Keratinocyte (primary cell): ENCODE measurements around the gene RBM6. TPM values are rescaled to one million over a fixed set of nuclear protein-coding genes. Genes with fewer than 3 reads are reported as not detected.
"Not testable (repeated sequence)": the region's sequence is repeated elsewhere in the genome, so short reads cannot be mapped to it uniquely, and the experiment has no call there.

ENCODE experiments used
- DNase-seq: peaks from one replicate; pipeline ENCODE4 v3.0.0-alpha.2; 2011; ENCODE audit warnings: low read depth, missing footprints, low spot score
- FAIRE-seq: peaks from 2 replicates; lab custom pipeline; 2011; peaks lifted over from hg19 to GRCh38; lab: Jason Lieb, UNC
- H2AFZ ChIP-seq: 2 replicates; pipeline ENCODE4 v1.6.0; 2012; ENCODE audit warnings: low read length, control low read depth, inconsistent platforms; ENCODE audit not compliant: control insufficient read depth
- H3K27ac ChIP-seq: 2 replicates; pipeline ENCODE4 v1.5.1; 2011; ENCODE audit warnings: low read length; ENCODE audit not compliant: control insufficient read depth, insufficient read depth
- H3K27me3 ChIP-seq: 3 replicates; pipeline ENCODE4 v1.6.0; 2011; ENCODE audit warnings: low read length; ENCODE audit not compliant: control insufficient read depth, insufficient read depth; ENCODE audit errors: extremely low read depth
- H3K36me3 ChIP-seq, 2 experiments: 2 replicates in 1 of 2; 3 replicates in 1 of 2; pipeline ENCODE4 v1.5.1; 2011; ENCODE audit warnings: low read length in 2 of 2, mild to moderate bottlenecking in 1 of 2; ENCODE audit not compliant: control insufficient read depth in 2 of 2, insufficient read depth in 2 of 2; ENCODE audit errors: extremely low read depth in 1 of 2
- H3K4me1 ChIP-seq: 3 replicates; pipeline ENCODE4 v1.5.1; 2011; ENCODE audit warnings: low read length; ENCODE audit not compliant: control insufficient read depth, insufficient read depth; ENCODE audit errors: extremely low read depth
- H3K4me2 ChIP-seq: 3 replicates; pipeline ENCODE4 v1.6.0; 2011; ENCODE audit warnings: low read depth, low read length; ENCODE audit not compliant: control insufficient read depth, insufficient read depth; ENCODE audit errors: extremely low read depth
- H3K4me3 ChIP-seq, 3 experiments: fragments of 200-600 bp in 1 of 3; sonication (generic) in 1 of 3; 2 replicates in 2 of 3; 3 replicates in 1 of 3; pipeline ENCODE4 v1.5.1; 2011 to 2016; ENCODE audit warnings: low read length in 3 of 3, mild to moderate bottlenecking in 3 of 3, control low read depth in 2 of 3, inconsistent platforms in 1 of 3, low read depth in 1 of 3, mixed read lengths in 1 of 3, mixed run types in 1 of 3, moderate library complexity in 1 of 3; ENCODE audit not compliant: control insufficient read depth in 2 of 3, insufficient read depth in 2 of 3; ENCODE audit errors: extremely low read depth in 1 of 3
- H3K79me2 ChIP-seq: 2 replicates; pipeline ENCODE4 v1.6.0; 2012; ENCODE audit warnings: low read length; ENCODE audit not compliant: control insufficient read depth, insufficient read depth
- H3K9ac ChIP-seq: 3 replicates; pipeline ENCODE4 v1.6.0; 2011; ENCODE audit warnings: low read length; ENCODE audit not compliant: control insufficient read depth, insufficient read depth; ENCODE audit errors: extremely low read depth
- H3K9me1 ChIP-seq: 3 replicates; pipeline ENCODE4 v1.6.0; 2011; ENCODE audit warnings: low read length; ENCODE audit not compliant: control insufficient read depth, insufficient read depth; ENCODE audit errors: extremely low read depth
- H3K9me3 ChIP-seq: 2 replicates; pipeline ENCODE4 v1.5.1; 2012; ENCODE audit warnings: low read depth, low read length; ENCODE audit not compliant: control insufficient read depth
- H4K20me1 ChIP-seq: 3 replicates; pipeline ENCODE4 v1.6.0; 2011; ENCODE audit warnings: low read length; ENCODE audit not compliant: control insufficient read depth, insufficient read depth; ENCODE audit errors: extremely low read depth
- CTCF ChIP-seq, 3 experiments: IDR thresholded peaks in 1 of 3; conservative IDR thresholded peaks in 1 of 3; optimal IDR thresholded peaks in 1 of 3; 2 replicates in 2 of 3; 3 replicates in 1 of 3; pipeline versions ENCODE3 to v1.5.1; 2011; ENCODE audit warnings: low read length in 3 of 3, mild to moderate bottlenecking in 3 of 3, moderate library complexity in 2 of 3, control low read depth in 1 of 3, inconsistent platforms in 1 of 3; ENCODE audit not compliant: insufficient read depth in 2 of 3; ENCODE audit errors: extremely low read depth in 1 of 3
- EZH2 ChIP-seq: IDR thresholded peaks from one replicate; pipeline ENCODE4 v1.6.1; 2012; ENCODE audit warnings: inconsistent platforms, mild to moderate bottlenecking, low read length, moderate library complexity
- dilution Hi-C: fragments of 300-500 bp; cut with MboI; formaldehyde crosslinking; loops from one replicate; pipeline ENCODE4 v1.7.0; 2020; ENCODE audit warnings: low sequenced_read_pairs; ENCODE audit not compliant: extremely low pct_ligation_motif_present
- polyA plus RNA-seq, 5 experiments: library from polyadenylated mRNA; depleted of rRNA in 3 of 5; stranded (reverse) in 3 of 5; stranded (forward) in 1 of 5; unstranded in 1 of 5; fragments of >200 nt; gene quantifications; 1 replicate in 1 of 5; 2 replicates in 3 of 5; 3 replicates in 1 of 5; pipeline versions ENCODE4 v1.2.1 to v1.2.3, GENCODE V29; 2011 to 2012; ENCODE audit warnings: missing spikeins in 2 of 5, low read depth in 1 of 5, low replicate concordance in 1 of 5

RBM6 gene
- polyA plus RNA-seq, 1 donor (not counting 4 experiments of a cell fraction or from before 2014, with no cell fraction given) = 43.2 TPM

GRCh38 chr3:50028346-50028745 is 88.4 kb downstream of the RBM6 start:
- Histone ChIP-seq H2AFZ (no peak overlapping the region), H3K79me2 (no peaks in the 10 kb centered on the region), H3K9ac (no peak overlapping the region), H3K4me2 (no peak overlapping the region), H3K27ac (no peak overlapping the region), H3K4me3 (no peak overlapping the region), H3K9me3 (no peaks in the 10 kb centered on the region), H3K27me3 (no peaks in the 10 kb centered on the region), H3K4me1 (no peaks in the 10 kb centered on the region), H3K9me1 (no peaks in the 10 kb centered on the region), H4K20me1 (no peaks in the 10 kb centered on the region), H3K36me3 (peaks cover 0 to 2% of the 10 kb centered on the region in 2 experiments)
- dilution Hi-C loops = no loop called here
- DNase-seq = no peak
- FAIRE-seq = peak; percentile 13
- TF ChIP-seq CTCF (optimal IDR thresholded peaks at IDR 0.05 in 1 of 3, IDR thresholded peaks at IDR 0.05 in 1 of 3, conservative IDR thresholded peaks at IDR 0.05 in 1 of 3; ENCODE audit: extremely low read depth in 1 of 3, insufficient read depth in 2 of 3, low read length in 3 of 3) (no peak), EZH2 (no peak)

- H3K9me3 ChIP-seq, dilution Hi-C loops, H3K4me3 ChIP-seq, H4K20me1 ChIP-seq, H3K36me3 ChIP-seq, H3K9me1 ChIP-seq, H3K27me3 ChIP-seq, FAIRE-seq, H3K9ac ChIP-seq, DNase-seq, H2AFZ ChIP-seq, H3K79me2 ChIP-seq, H3K4me2 ChIP-seq, H3K27ac ChIP-seq, H3K4me1 ChIP-seq: not testable (repeated sequence)
Observed at GRCh38 chr3:50031201-50031600, 91.3 kb downstream of the RBM6 start.

- no peak for DNase-seq
- no peak for FAIRE-seq
- H3K79me2 ChIP-seq = no peaks in the 10 kb centered on the region
- H3K9me3 ChIP-seq = no peaks in the 10 kb centered on the region
- H3K27me3 ChIP-seq = no peaks in the 10 kb centered on the region
- H4K20me1 ChIP-seq = no peaks in the 10 kb centered on the region
- no peak overlapping the region for H3K4me3 ChIP-seq
- H3K9ac ChIP-seq = no peak overlapping the region
- H2AFZ ChIP-seq = no peak overlapping the region
- dilution Hi-C loops = no loop called here
- peaks cover 9 to 10% of the 10 kb centered on the region in 2 experiments for H3K36me3 ChIP-seq
- H3K4me2 ChIP-seq = no peak overlapping the region
- H3K27ac ChIP-seq = no peak overlapping the region
- no peak for TF ChIP-seq EZH2
- no peak for TF ChIP-seq CTCF (optimal IDR thresholded peaks at IDR 0.05 in 1 of 3, IDR thresholded peaks at IDR 0.05 in 1 of 3, conservative IDR thresholded peaks at IDR 0.05 in 1 of 3; ENCODE audit: extremely low read depth in 1 of 3, insufficient read depth in 2 of 3, low read length in 3 of 3)
- no peaks in the 10 kb centered on the region for H3K4me1 ChIP-seq
- H3K9me1 ChIP-seq = no peaks in the 10 kb centered on the region
Observed at GRCh38 chr3:50044976-50045375, 105.0 kb downstream of the RBM6 start.
